H1 (cell line): ENCODE measurements around the gene MAPK8IP3. TPM values are rescaled to one million over a fixed set of nuclear protein-coding genes. Genes with fewer than 3 reads are reported as not detected.

Experiments
- CTCF ChIA-PET: fragments of 300-600 bp; sonication (Branson Sonifier 250); formaldehyde crosslinking; loops from one replicate; lab custom pipeline; 2021; ENCODE audit not compliant: partially characterized antibody; lab: Charles Lee
- POLR2A ChIA-PET: fragments of 300-600 bp; sonication (Branson Sonifier 250); formaldehyde crosslinking; loops from one replicate; lab custom pipeline; 2021; ENCODE audit warnings: inconsistent platforms; ENCODE audit not compliant: partially characterized antibody; lab: Charles Lee
- DNase-seq, 2 experiments: peaks; one replicate each; pipeline versions ENCODE4 v3.0.0 to v3.0.0-alpha.2; 2010 to 2022; ENCODE audit warnings: low spot score in 2 of 2, low read depth in 1 of 2, mixed read lengths in 1 of 2
- FAIRE-seq: peaks from 2 replicates; lab custom pipeline; 2011; peaks lifted over from hg19 to GRCh38; lab: Jason Lieb, UNC
- H2AFZ ChIP-seq: 2 replicates; pipeline ENCODE4 v1.8.1; 2012; ENCODE audit warnings: low read length, inconsistent platforms
- H2AK5ac ChIP-seq: 2 replicates; pipeline ENCODE4 v1.6.1; 2013; ENCODE audit warnings: low read depth, low read length
- H2BK120ac ChIP-seq: replicated peaks from 2 replicates; pipeline ENCODE3; 2013; ENCODE audit warnings: low read depth, low read length, inconsistent platforms
- H2BK12ac ChIP-seq: 2 replicates; pipeline ENCODE4 v1.6.1; 2013; ENCODE audit warnings: low read depth, low read length
- H2BK15ac ChIP-seq: 2 replicates; pipeline ENCODE4 v1.6.1; 2013; ENCODE audit warnings: low read length
- H2BK20ac ChIP-seq: 2 replicates; pipeline ENCODE4 v1.6.1; 2013; ENCODE audit warnings: low read length
- H2BK5ac ChIP-seq: 2 replicates; pipeline ENCODE4 v1.6.1; 2013; ENCODE audit warnings: low read depth, low read length
- H3K14ac ChIP-seq: 2 replicates; pipeline ENCODE4 v1.6.1; 2013; ENCODE audit warnings: inconsistent platforms; ENCODE audit not compliant: insufficient read length
- H3K18ac ChIP-seq: 2 replicates; pipeline ENCODE4 v1.6.1; 2013; ENCODE audit warnings: low read length; ENCODE audit errors: extremely low read depth
- H3K23ac ChIP-seq: 2 replicates; pipeline ENCODE4 v1.6.1; 2013; ENCODE audit warnings: inconsistent platforms; ENCODE audit not compliant: insufficient read length
- H3K23me2 ChIP-seq: 2 replicates; pipeline ENCODE4 v1.6.1; 2013; ENCODE audit warnings: low read depth, low read length
- H3K27ac ChIP-seq: 2 replicates; pipeline ENCODE4 v1.6.1; 2011; ENCODE audit warnings: low read depth, low read length, inconsistent platforms
- H3K27me3 ChIP-seq, 4 experiments: replicated peaks in 1 of 4; 1 replicate in 1 of 4; 2 replicates in 3 of 4; pipeline versions ENCODE4 v1.6.1 to v1.8.1; 2011 to 2013; ENCODE audit warnings: low read length in 3 of 4, mild to moderate bottlenecking in 3 of 4, inconsistent platforms in 2 of 4, mixed read lengths in 2 of 4, moderate library complexity in 1 of 4; ENCODE audit not compliant: control insufficient read depth in 3 of 4, insufficient read depth in 3 of 4; ENCODE audit errors: extremely low read depth in 1 of 4
- H3K36me3 ChIP-seq, 4 experiments: 2 replicates each; pipeline versions ENCODE4 v1.6.1 to v1.8.1; 2011 to 2013; ENCODE audit warnings: mild to moderate bottlenecking in 4 of 4, low read length in 3 of 4, moderate library complexity in 2 of 4, control low read depth in 1 of 4, inconsistent platforms in 1 of 4; ENCODE audit not compliant: insufficient read depth in 4 of 4, control insufficient read depth in 2 of 4
- H3K4ac ChIP-seq: replicated peaks from 2 replicates; pipeline ENCODE3; 2013; ENCODE audit warnings: low read length, low read depth, mixed read lengths, inconsistent platforms; ENCODE audit not compliant: insufficient read length
- H3K4me1 ChIP-seq, 4 experiments: replicated peaks in 1 of 4; 1 replicate in 1 of 4; 2 replicates in 3 of 4; pipeline versions ENCODE4 v1.6.1 to v1.8.1; 2011 to 2013; ENCODE audit warnings: low read length in 3 of 4, inconsistent platforms in 2 of 4, mixed read lengths in 1 of 4; ENCODE audit not compliant: insufficient read depth in 4 of 4, control insufficient read depth in 3 of 4
- H3K4me2 ChIP-seq, 2 experiments: 2 replicates each; pipeline versions ENCODE4 v1.6.1 to v1.8.1; 2011 to 2013; ENCODE audit warnings: low read depth in 2 of 2, low read length in 2 of 2, control low read depth in 1 of 2, inconsistent platforms in 1 of 2, mild to moderate bottlenecking in 1 of 2; ENCODE audit not compliant: insufficient read depth in 1 of 2
- H3K4me3 ChIP-seq, 4 experiments: fragments of 200-600, 300-600 bp in 1 of 4; sonication (generic), shearing (Covaris generic), sonication (Bioruptor Twin) in 1 of 4; 2 replicates each; pipeline versions ENCODE4 v1.5.1 to v1.8.1; 2011 to 2016; ENCODE audit warnings: low read length in 4 of 4, low read depth in 3 of 4, control low read depth in 2 of 4, inconsistent platforms in 2 of 4, mild to moderate bottlenecking in 2 of 4, mixed read lengths in 1 of 4, moderate library complexity in 1 of 4; ENCODE audit not compliant: insufficient read depth in 2 of 4; ENCODE audit errors: extremely low read depth in 1 of 4
- H3K56ac ChIP-seq: replicated peaks from 2 replicates; pipeline ENCODE3; 2013; ENCODE audit warnings: low read depth, mild to moderate bottlenecking, mixed read lengths, low read length, inconsistent platforms; ENCODE audit not compliant: insufficient read length
- H3K79me1 ChIP-seq: 2 replicates; pipeline ENCODE4 v1.6.1; 2013; ENCODE audit warnings: low read depth, low read length, control low read depth
- H3K79me2 ChIP-seq, 2 experiments: 2 replicates each; pipeline versions ENCODE4 v1.6.1 to v1.8.1; 2012 to 2013; ENCODE audit warnings: low read length in 2 of 2, mild to moderate bottlenecking in 2 of 2, inconsistent platforms in 1 of 2; ENCODE audit not compliant: insufficient read depth in 2 of 2, control insufficient read depth in 1 of 2
- H3K9ac ChIP-seq, 4 experiments: replicated peaks in 1 of 4; 1 replicate in 1 of 4; 2 replicates in 3 of 4; pipeline versions ENCODE4 v1.6.1 to v1.8.1; 2011 to 2013; ENCODE audit warnings: low read depth in 3 of 4, low read length in 3 of 4, control low read depth in 2 of 4, mild to moderate bottlenecking in 2 of 4, moderate library complexity in 2 of 4, inconsistent platforms in 1 of 4; ENCODE audit errors: extremely low read depth in 1 of 4
- H3K9me3 ChIP-seq, 2 experiments: 2 replicates each; pipeline versions ENCODE4 v1.6.1 to v1.8.1; 2012 to 2013; ENCODE audit warnings: mild to moderate bottlenecking in 2 of 2, moderate library complexity in 2 of 2, control low read depth in 1 of 2, inconsistent platforms in 1 of 2, low read depth in 1 of 2, low read length in 1 of 2, mixed read lengths in 1 of 2; ENCODE audit not compliant: insufficient read depth in 2 of 2
- H4K20me1 ChIP-seq, 2 experiments: replicated peaks in 1 of 2; 2 replicates each; pipeline versions ENCODE3 to v1.8.1; 2011 to 2013; ENCODE audit warnings: inconsistent platforms in 2 of 2, low read length in 2 of 2, mild to moderate bottlenecking in 1 of 2; ENCODE audit not compliant: insufficient read depth in 2 of 2, control insufficient read depth in 1 of 2
- H4K5ac ChIP-seq: 2 replicates; pipeline ENCODE4 v1.6.1; 2013; ENCODE audit warnings: low read length, low read depth, mixed read lengths, inconsistent platforms; ENCODE audit not compliant: insufficient read length
- H4K8ac ChIP-seq: 2 replicates; pipeline ENCODE4 v1.8.0; 2013; ENCODE audit warnings: mild to moderate bottlenecking, moderate library complexity, low read length, inconsistent platforms; ENCODE audit not compliant: insufficient read depth; ENCODE audit errors: extremely low read depth
- H4K91ac ChIP-seq: replicated peaks from 2 replicates; pipeline ENCODE3; 2013; ENCODE audit warnings: low read length, mixed read lengths, inconsistent platforms; ENCODE audit not compliant: insufficient read length
- CBX8 ChIP-seq: fragments of 300-800, 300-1000 bp; sonication (generic); IDR thresholded peaks from 2 replicates; pipeline ENCODE4 v1.7.1; 2016; ENCODE audit warnings: low read depth, low read length, borderline replicate concordance
- CTBP2 ChIP-seq: IDR thresholded peaks from 2 replicates; pipeline ENCODE4 v1.7.0; 2011; ENCODE audit warnings: borderline replicate concordance, mild to moderate bottlenecking, moderate library complexity, mixed read lengths, low read length; ENCODE audit not compliant: insufficient read depth, insufficient read length
- EZH2 ChIP-seq: fragments of 200-600 bp; sonication (generic); IDR thresholded peaks from 2 replicates; pipeline ENCODE4 v1.7.1; 2012; ENCODE audit warnings: low read depth, mild to moderate bottlenecking, moderate library complexity, low read length, inconsistent platforms; ENCODE audit not compliant: severe bottlenecking
- RFX5 ChIP-seq: IDR thresholded peaks from 2 replicates; pipeline ENCODE4 v1.6.1; 2011; ENCODE audit warnings: low read depth, low read length, improper control_type of control experiment, borderline replicate concordance
- SIN3A ChIP-seq, 2 experiments: IDR thresholded peaks in 1 of 2; conservative IDR thresholded peaks in 1 of 2; 2 replicates each; pipeline ENCODE4 v1.6.1; 2011 to 2012; ENCODE audit warnings: low read length in 2 of 2, improper control_type of control experiment in 1 of 2, low read depth in 1 of 2, mild to moderate bottlenecking in 1 of 2
- TAF7 ChIP-seq: optimal IDR thresholded peaks from 2 replicates; pipeline ENCODE3; 2011; ENCODE audit warnings: low read depth, mild to moderate bottlenecking, inconsistent platforms, low read length, moderate library complexity, borderline replicate concordance
- TBP ChIP-seq: IDR thresholded peaks from 2 replicates; pipeline ENCODE4 v1.6.1; 2011; ENCODE audit warnings: low read depth, low read length, improper control_type of control experiment
- ZNF274 ChIP-seq: IDR thresholded peaks from 2 replicates; pipeline ENCODE4 v1.7.0; 2012; ENCODE audit warnings: low read length, borderline replicate concordance; ENCODE audit errors: extremely low read depth
- WGBS, 2 experiments: shearing (Covaris generic) in 1 of 2; methylation state at CpG; one replicate each; pipeline versions ENCODE4 v1.1.6 to v1.1.7; 2013 to 2015; ENCODE audit warnings: low lambda C conversion rate in 2 of 2, mixed read lengths in 2 of 2, inconsistent platforms in 1 of 2, low coverage in 1 of 2, missing lambda C conversion rate in 1 of 2; ENCODE audit not compliant: insufficient replicate concordance in 2 of 2, insufficient coverage in 1 of 2, insufficient read length in 1 of 2; ENCODE audit errors: extremely low coverage in 1 of 2, missing lambda C conversion rate in 1 of 2; 5-methylcytosine and 5-hydroxymethylcytosine counted together
- polyA plus RNA-seq, 7 experiments: library from polyadenylated mRNA; depleted of rRNA in 3 of 7; stranded (reverse) in 5 of 7; unstranded in 2 of 7; fragments of >200 nt in 5 of 7; fragments of 200-250 nt in 2 of 7; gene quantifications; 1 replicate in 5 of 7; 2 replicates in 1 of 7; 4 replicates in 1 of 7; pipeline versions ENCODE4 v1.2.1 to v1.2.3, GENCODE V29; 2011 to 2013; ENCODE audit warnings: missing spikeins in 2 of 7, mixed read lengths in 2 of 7
- total RNA-seq: library from RNA; stranded (reverse); fragmentation: NEBNext Ultra II Directional; extraction: Animal tissue kit (Norgen Biotek cat#: 25700); gene quantifications from 2 replicates; pipeline ENCODE4 v1.2.1, GENCODE V29; 2021
- TF ChIP-seq, protein P1 (sequence below): IDR thresholded peaks from 2 replicates; pipeline ENCODE4 v1.6.1; 2011; ENCODE audit warnings: low read depth, mild to moderate bottlenecking, low read length; ENCODE audit not compliant: insufficient read depth

The MAPK8IP3 gene
- total and polyA plus RNA-seq, 2 of the 8 experiments (the other 6 are each of a cell fraction or from before 2014, with no cell fraction given): 16.9 to 43.4 TPM

DNA sequence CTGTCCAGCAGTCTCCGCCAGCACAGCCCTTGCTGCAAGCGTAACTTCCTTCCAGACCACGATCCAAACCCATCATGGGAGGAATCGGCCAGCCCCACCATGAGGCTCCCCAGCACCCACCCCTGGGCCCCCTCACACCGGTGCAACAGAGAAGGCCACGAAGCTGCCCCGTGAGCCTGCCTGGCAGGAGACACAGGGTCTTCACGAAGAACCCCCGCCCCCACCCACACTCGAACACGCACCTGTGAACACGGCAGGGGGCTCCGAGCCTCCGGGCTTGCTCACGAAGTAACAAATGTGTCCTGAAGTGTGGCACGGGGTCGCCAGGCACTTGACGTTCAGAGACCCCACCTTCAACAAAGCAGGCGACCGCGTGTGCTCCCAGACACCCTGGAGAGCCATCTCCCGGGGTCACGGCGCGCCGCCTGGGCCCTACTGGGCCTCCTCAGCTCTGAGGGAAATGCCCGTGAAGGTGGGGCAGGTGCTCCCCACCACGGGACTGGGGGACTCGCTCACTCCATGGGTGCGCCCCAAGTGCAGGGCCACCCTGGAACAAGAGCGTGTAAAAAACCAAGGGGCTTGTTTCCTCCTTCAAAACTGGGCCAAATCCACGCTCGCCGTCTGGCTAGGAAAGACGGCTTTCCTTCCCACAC, 113.0 kb downstream of the MAPK8IP3 start:
- POLR2A ChIA-PET: interaction anchor here (1.0 kb wide), 1 partner anchor 28 kb away, joined by 3 read pairs; no protein-coding TSS in a partner anchor
- no peak for FAIRE-seq
- Histone ChIP-seq H3K79me2 (no peaks in the 10 kb centered on the region), H3K23me2 (no peaks in the 10 kb centered on the region), H3K14ac (no peak overlapping the region), H3K9ac (no peak overlapping the region), H3K23ac (no peak overlapping the region), H4K20me1 (peaks cover 4 to 5% of the 10 kb centered on the region in 2 experiments), H4K91ac (no peak overlapping the region), H3K27me3 (no peaks in the 10 kb centered on the region), H3K4me3 (no peak overlapping the region), H2BK5ac (no peak overlapping the region), H2BK15ac (no peak overlapping the region), H2BK12ac (no peak overlapping the region), H3K4me2 (no peak overlapping the region), H2BK120ac (no peak overlapping the region), H2AK5ac (no peak overlapping the region), H3K56ac (no peak overlapping the region), H3K79me1 (no peaks in the 10 kb centered on the region; the same call in 1 of the 2 replicates), H2AFZ (no peak overlapping the region), H3K4ac (no peak overlapping the region), H3K9me3 (no peaks in the 10 kb centered on the region), H2BK20ac (no peak overlapping the region), H4K8ac (no peak overlapping the region), H3K36me3 (peaks cover 0 to 9% (median 4%) of the 10 kb centered on the region in 4 experiments; a peak in 5 of 8 replicates), H3K4me1 (no peaks in the 10 kb centered on the region), H3K18ac (no peak overlapping the region), H3K27ac (no peak overlapping the region), H4K5ac (no peak overlapping the region)
- CTCF ChIA-PET: no interaction called here
- WGBS, 2 experiments: 87% methylated on average over 26 of the region's 35 CpGs; no CpG with 5 or more reads in 1 of the 2 experiments
- no peak for DNase-seq
- no peak for TF ChIP-seq RFX5
- TF ChIP-seq, protein P1, sequence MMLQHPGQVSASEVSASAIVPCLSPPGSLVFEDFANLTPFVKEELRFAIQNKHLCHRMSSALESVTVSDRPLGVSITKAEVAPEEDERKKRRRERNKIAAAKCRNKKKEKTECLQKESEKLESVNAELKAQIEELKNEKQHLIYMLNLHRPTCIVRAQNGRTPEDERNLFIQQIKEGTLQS: no peak
- TF ChIP-seq SIN3A (conservative IDR thresholded peaks at IDR 0.05 in 1 of 2, IDR thresholded peaks at IDR 0.05 in 1 of 2; ENCODE audit: low read depth in 1 of 2, low read length in 2 of 2): no peak
- TF ChIP-seq CTBP2: no peak
- no peak for TF ChIP-seq EZH2
- no peak for TF ChIP-seq TBP
- TF ChIP-seq TAF7: no peak
- TF ChIP-seq CBX8: no peak
- TF ChIP-seq ZNF274: no peak
